IMR-90 (cell line): ENCODE measurements around the gene TMEM237. TPM values are rescaled to one million over a fixed set of nuclear protein-coding genes. Genes with fewer than 3 reads are reported as not detected.

Experiments used
- ATAC-seq: fragments of 200-7000 bp; cut with Tn5 transposase; 2 replicates; pipeline ENCODE4 v1.9.1; 2020; ENCODE audit warnings: low read depth, mild to moderate bottlenecking, moderate library complexity
- BruUV-seq: library from RNA; stranded (reverse); fragments of 400-500 nt; replicated peaks from 2 replicates; lab custom pipeline; 2021; lab: Mats Ljungman, UMichigan
- CTCF ChIA-PET: fragments of 300-600 bp; formaldehyde crosslinking; extraction: SDS; loops from one replicate; lab custom pipeline; 2021; ENCODE audit warnings: antibody characterized with exemption; lab: Yijun Ruan, JAX
- POLR2A ChIA-PET: fragments of 300-600 bp; sonication (Branson Sonifier 250); formaldehyde crosslinking; loops from one replicate; lab custom pipeline; 2022; ENCODE audit warnings: antibody characterized with exemption; ENCODE audit not compliant: unreplicated experiment; lab: Charles Lee
- DNase-seq: peaks from one replicate; pipeline ENCODE4 v3.0.0; 2013
- H2AFZ ChIP-seq: replicated peaks from 2 replicates; pipeline ENCODE3; 2013; ENCODE audit warnings: low read length, mild to moderate bottlenecking; ENCODE audit not compliant: poor library complexity
- H2AK5ac ChIP-seq: 2 replicates; pipeline ENCODE4 v1.6.1; 2013; ENCODE audit warnings: low read depth, low read length, inconsistent platforms
- H2AK9ac ChIP-seq: replicated peaks from 2 replicates; pipeline ENCODE3; 2013; ENCODE audit warnings: mild to moderate bottlenecking, low read depth, low read length, moderate library complexity; ENCODE audit not compliant: poor library complexity
- H2BK120ac ChIP-seq: 2 replicates; pipeline ENCODE4 v1.6.1; 2013; ENCODE audit warnings: low read depth, low read length, inconsistent platforms
- H2BK15ac ChIP-seq: 3 replicates; pipeline ENCODE4 v1.6.1; 2013; ENCODE audit warnings: low read depth, low read length, inconsistent platforms
- H2BK20ac ChIP-seq: 2 replicates; pipeline ENCODE4 v1.6.1; 2013; ENCODE audit warnings: low read depth, mild to moderate bottlenecking, inconsistent platforms, low read length, moderate library complexity
- H2BK5ac ChIP-seq: 2 replicates; pipeline ENCODE4 v1.6.1; 2013; ENCODE audit warnings: mild to moderate bottlenecking, low read depth, low read length, inconsistent platforms; ENCODE audit not compliant: poor library complexity, severe bottlenecking
- H3K14ac ChIP-seq: replicated peaks from 2 replicates; pipeline ENCODE4 v1.6.1; 2013; ENCODE audit warnings: low read depth, low read length, inconsistent platforms
- H3K18ac ChIP-seq: 2 replicates; pipeline ENCODE4 v1.6.1; 2013; ENCODE audit warnings: low read depth, low read length, control low read depth
- H3K23ac ChIP-seq: 2 replicates; pipeline ENCODE4 v1.6.1; 2013; ENCODE audit warnings: low read depth, low read length, inconsistent platforms
- H3K27ac ChIP-seq: 2 replicates; pipeline ENCODE4 v1.5.1; 2013; ENCODE audit warnings: mild to moderate bottlenecking, control low read depth, low read length; ENCODE audit not compliant: insufficient read depth
- H3K27me3 ChIP-seq: 2 replicates; pipeline ENCODE4 v1.6.1; 2013; ENCODE audit warnings: low read length; ENCODE audit not compliant: control insufficient read depth, insufficient read depth
- H3K36me3 ChIP-seq: 2 replicates; pipeline ENCODE4 v1.6.1; 2013; ENCODE audit warnings: low read length, mixed read lengths; ENCODE audit not compliant: control insufficient read depth, insufficient read depth
- H3K4ac ChIP-seq: 2 replicates; pipeline ENCODE4 v1.6.1; 2013; ENCODE audit warnings: low read depth, low read length, inconsistent platforms
- H3K4me1 ChIP-seq: 2 replicates; pipeline ENCODE4 v1.6.1; 2013; ENCODE audit warnings: low read length, mixed read lengths; ENCODE audit not compliant: control insufficient read depth, insufficient read depth
- H3K4me2 ChIP-seq: 2 replicates; pipeline ENCODE4 v1.6.1; 2013; ENCODE audit warnings: low read depth, mild to moderate bottlenecking, control low read depth, low read length, moderate library complexity
- H3K4me3 ChIP-seq: 2 replicates; pipeline ENCODE4 v1.5.1; 2013; ENCODE audit warnings: low read depth, mild to moderate bottlenecking, control low read depth, low read length, moderate library complexity; ENCODE audit not compliant: insufficient read depth
- H3K56ac ChIP-seq: 2 replicates; pipeline ENCODE4 v1.6.1; 2013; ENCODE audit warnings: low read length, inconsistent platforms; ENCODE audit not compliant: insufficient read depth; ENCODE audit errors: extremely low read depth
- H3K79me1 ChIP-seq, 2 experiments: 2 replicates each; pipeline ENCODE4 v1.6.1; 2013; ENCODE audit warnings: low read length in 2 of 2, inconsistent platforms in 1 of 2, low read depth in 1 of 2
- H3K9ac ChIP-seq: 2 replicates; pipeline ENCODE4 v1.6.1; 2013; ENCODE audit warnings: low read depth, low read length, control low read depth
- H3K9me1 ChIP-seq: 2 replicates; pipeline ENCODE4 v1.6.1; 2013; ENCODE audit warnings: low read length, inconsistent platforms; ENCODE audit not compliant: insufficient read depth
- H3K9me3 ChIP-seq: 2 replicates; pipeline ENCODE4 v1.6.1; 2013; ENCODE audit warnings: low read length; ENCODE audit not compliant: control insufficient read depth, insufficient read depth
- H4K20me1 ChIP-seq: 2 replicates; pipeline ENCODE4 v1.6.1; 2013; ENCODE audit warnings: low read length, inconsistent platforms; ENCODE audit not compliant: insufficient read depth
- H4K5ac ChIP-seq: 2 replicates; pipeline ENCODE4 v1.6.1; 2013; ENCODE audit warnings: mild to moderate bottlenecking, low read depth, low read length, control low read depth
- H4K8ac ChIP-seq, 2 experiments: 2 replicates each; pipeline ENCODE4 v1.6.1; 2013; ENCODE audit warnings: low read depth in 2 of 2, low read length in 2 of 2, control low read depth in 1 of 2, inconsistent platforms in 1 of 2
- H4K91ac ChIP-seq: 2 replicates; pipeline ENCODE4 v1.6.1; 2013; ENCODE audit warnings: low read depth, low read length, inconsistent platforms; ENCODE audit not compliant: insufficient read depth
- MAFK ChIP-seq: IDR thresholded peaks from 2 replicates; pipeline ENCODE4 v1.6.1; 2012; ENCODE audit warnings: low read depth, low read length, improper control_type of control experiment
- RCOR1 ChIP-seq: IDR thresholded peaks from 2 replicates; pipeline ENCODE4 v1.6.1; 2012; ENCODE audit warnings: mild to moderate bottlenecking, low read length, improper control_type of control experiment; ENCODE audit not compliant: insufficient replicate concordance
- WGBS, 2 experiments: methylation state at CpG; one replicate each; pipeline versions ENCODE4 v1.1.5 to v1.1.7; 2013; ENCODE audit warnings: missing lambda C conversion rate in 2 of 2; ENCODE audit not compliant: insufficient read length in 1 of 2; ENCODE audit errors: extremely low coverage in 2 of 2; 5-methylcytosine and 5-hydroxymethylcytosine counted together
- dilution Hi-C: fragments of 300-500 bp; cut with HindIII; formaldehyde crosslinking; loops from one replicate; pipeline ENCODE4 v1.14.3; 2018; ENCODE audit warnings: low sequenced_read_pairs; ENCODE audit not compliant: unreplicated experiment
- in situ Hi-C: fragments of 300-500 bp; cut with MboI; formaldehyde crosslinking; loops from 3 replicates; pipeline ENCODE4 v1.14.3; 2019; ENCODE audit warnings: low sequenced_read_pairs, inconsistent platforms, mixed read lengths
- intact Hi-C: fragments of 100-400 bp; cut with micrococcal nuclease; formaldehyde crosslinking; loops from 2 replicates; pipeline ENCODE4 v1.10.0; 2022
- polyA plus RNA-seq, 3 experiments: library from polyadenylated mRNA; depleted of rRNA; stranded (reverse); fragments of >200 nt; gene quantifications; 2 replicates each; pipeline ENCODE4 v1.2.3, GENCODE V29; 2012; ENCODE audit warnings: low replicate concordance in 1 of 3
- total RNA-seq: library from RNA; depleted of rRNA; stranded (reverse); fragments of >200 nt; gene quantifications from 2 replicates; pipeline ENCODE4 v1.2.3, GENCODE V29; 2012

TMEM237 gene
- total and polyA plus RNA-seq, 2 of the 4 experiments (the other 2 are of a cell fraction) = 29.4 to 58.8 TPM

GRCh38 chr2:201669865-201670264 is 26.6 kb upstream of the TMEM237 start:
- Histone ChIP-seq H3K4me3 (no peak overlapping the region), H2AK5ac (no peak overlapping the region), H2BK120ac (no peak overlapping the region), H2BK15ac (no peak overlapping the region), H4K91ac (no peak overlapping the region), H3K14ac (no peak overlapping the region), H3K18ac (no peak overlapping the region), H3K4me1 (no peaks in the 10 kb centered on the region), H3K9me1 (peaks cover 5% of the 10 kb centered on the region; the same call in 1 of the 2 replicates), H2AFZ (no peak overlapping the region), H2BK5ac (no peak overlapping the region), H3K79me1 (no peaks in the 10 kb centered on the region), H2BK20ac (no peak overlapping the region), H4K5ac (no peak overlapping the region), H3K27ac (no peak overlapping the region), H3K36me3 (no peaks in the 10 kb centered on the region; the same call in 1 of the 2 replicates), H3K9ac (no peak overlapping the region), H4K20me1 (no peaks in the 10 kb centered on the region), H2AK9ac (no peak overlapping the region), H3K23ac (no peak overlapping the region), H3K9me3 (no peaks in the 10 kb centered on the region), H3K27me3 (no peaks in the 10 kb centered on the region), H4K8ac (no peak overlapping the region), H3K4me2 (no peak overlapping the region), H3K56ac (no peak overlapping the region), H3K4ac (no peak overlapping the region)
- intact Hi-C loops = no loop called here
- dilution Hi-C loops = no loop called here
- WGBS, 2 experiments = no CpG with 5 or more reads among the region's 1 CpG
- ChIA-PET CTCF (no interaction called here), POLR2A (no interaction called here)
- in situ Hi-C loops = no loop called here
- ATAC-seq (no peak), DNase-seq (no peak)
- BruUV-seq = no TSS peak
- TF ChIP-seq MAFK (peak; percentile 80), RCOR1 (no peak)
